Activated T-helper 9 cell treated with anti-CD3 and anti-CD28 coated beads, Interleukin-2, amount 50 U/mL, for 16 hours (primary cell): ENCODE data around the gene CUZD1.
"Not testable (repeated sequence)": the region's sequence is repeated elsewhere in the genome, so short reads cannot be mapped to it uniquely, and the experiment has no call there.

ENCODE experiments used
- DNase-seq: peaks from one replicate; pipeline ENCODE4 v3.0.0-alpha.2; 2020; ENCODE audit warnings: low read depth

CUZD1 gene

GRCh38 chr10:122845783-122846332, at the start of gene CUZD1:
Gene CUZD1, minus strand, starts transcription at chr10:122845857. Its CDS starts 14 bp downstream, at chr10:122845843.
- no peak for DNase-seq

DNA sequence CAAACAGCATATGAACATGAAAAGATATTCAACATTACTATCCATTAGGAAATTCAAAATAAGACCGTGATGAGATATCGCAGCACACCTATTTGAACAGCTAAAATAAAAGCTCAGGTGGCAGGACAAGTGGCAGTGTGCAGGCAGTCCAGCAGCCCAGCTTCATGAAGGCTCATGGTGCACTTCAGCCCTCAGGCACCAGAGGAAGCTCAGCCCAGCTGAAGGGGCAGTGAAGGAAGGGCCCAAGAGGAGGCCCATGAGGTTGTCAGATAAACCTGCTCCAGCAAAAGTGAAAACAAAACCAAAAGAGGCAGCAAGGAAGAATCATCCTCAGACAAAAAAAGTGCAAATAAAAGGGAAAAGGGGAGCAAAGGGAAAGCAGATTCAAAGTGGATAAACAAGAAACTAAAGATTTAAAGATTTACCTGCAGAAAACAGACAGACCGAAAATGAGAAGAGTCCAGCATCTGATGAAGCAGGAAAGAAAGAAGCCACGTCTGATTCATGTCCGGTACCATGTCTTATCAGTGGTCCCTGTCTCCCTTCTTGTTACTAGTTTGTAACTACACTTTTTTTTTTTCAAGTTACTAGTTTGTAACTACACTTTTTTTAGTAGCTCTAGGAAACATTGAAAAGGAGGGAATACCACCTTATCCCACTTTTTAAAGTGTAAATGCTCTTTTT, 48.7 kb upstream of the CUZD1 start:
- DNase-seq, result no peak

DNA sequence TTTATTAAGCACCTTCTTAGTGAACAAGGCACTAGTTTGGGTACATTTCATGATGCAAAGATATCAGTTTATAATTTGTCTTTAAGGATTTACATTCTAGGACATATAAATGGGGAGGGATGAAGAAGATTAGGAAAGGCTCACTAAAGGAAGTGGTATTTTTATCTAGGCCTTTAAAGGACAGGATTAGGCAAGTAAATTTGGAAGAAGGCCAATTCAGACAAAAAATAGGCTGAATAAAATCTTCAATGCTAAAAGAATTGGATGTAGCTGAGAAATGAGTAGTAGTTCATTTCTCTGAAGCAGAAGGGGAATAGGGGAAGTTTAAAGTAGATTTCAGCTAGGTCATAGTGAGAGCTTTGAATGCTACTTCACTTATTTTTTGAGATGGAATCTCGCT, 38.5 kb upstream of the CUZD1 start:
- no peak for DNase-seq

- no peak for DNase-seq
Observed at GRCh38 chr10:122882766-122883165, 37.1 kb upstream of the CUZD1 start.

- DNase-seq, result peak; percentile 90
Observed at GRCh38 chr10:122879339-122880273, 33.9 kb upstream of the CUZD1 start, which contains the start of gene FAM24B. Gene FAM24B, minus strand, starts transcription at chr10:122879581. Its CDS starts 29,066 bp downstream, at chr10:122850515.

- no peak for DNase-seq
Observed at GRCh38 chr10:122878799-122879338, 33.2 kb upstream of the CUZD1 start.

GRCh38 chr10:122877264-122877663, 31.6 kb upstream of the CUZD1 start:
- no peak for DNase-seq

DNA sequence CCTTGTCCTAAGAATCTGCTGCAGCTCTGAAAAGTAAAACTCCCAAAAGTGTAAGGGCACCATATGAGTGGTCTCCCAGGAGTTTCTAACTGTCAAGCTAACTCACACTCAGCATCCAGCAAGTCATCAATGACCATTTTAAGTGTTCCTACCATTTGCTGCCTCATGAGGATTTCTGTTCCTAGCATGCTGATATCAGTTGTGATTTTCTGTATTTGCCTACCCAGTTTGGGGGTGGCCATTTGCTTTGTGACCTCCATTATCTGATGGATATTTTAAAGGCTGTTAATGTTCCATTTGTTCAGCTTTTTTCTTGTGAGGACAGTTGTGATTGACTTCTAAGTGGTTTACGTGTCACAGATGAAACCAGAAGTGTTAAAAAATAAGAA, 30.8 kb upstream of the CUZD1 start:
- DNase-seq, result no peak

DNA sequence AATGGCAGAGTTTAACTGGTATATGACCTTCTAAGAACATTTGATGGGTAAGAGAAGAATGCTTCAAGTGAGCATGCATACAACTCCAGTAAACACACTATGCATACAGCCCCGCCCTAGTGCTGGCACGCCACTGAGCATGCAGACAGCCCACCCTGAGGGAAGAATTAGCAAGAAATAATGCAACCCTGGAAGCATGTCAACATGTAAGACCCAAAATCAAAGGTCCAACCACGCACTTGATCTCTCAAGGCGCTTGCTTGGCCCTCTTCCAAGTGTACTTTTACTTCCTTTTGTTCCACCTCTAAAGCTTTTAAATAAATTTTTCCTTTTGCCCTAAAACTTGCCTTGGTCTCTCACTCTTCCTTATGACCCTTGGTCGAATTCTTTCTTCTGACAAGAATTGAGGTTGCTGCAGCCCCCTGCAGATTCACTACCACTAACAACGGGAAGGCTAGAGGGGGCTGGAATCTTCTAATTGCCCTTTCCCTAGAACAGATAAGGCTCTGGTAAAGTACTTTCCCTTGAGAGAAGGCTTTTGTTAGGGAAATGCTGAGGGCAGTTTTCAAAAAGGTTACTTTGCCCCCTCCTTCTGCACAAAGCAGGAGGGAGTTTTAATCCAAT, 30.3 kb upstream of the CUZD1 start:
- no peak for DNase-seq

DNA sequence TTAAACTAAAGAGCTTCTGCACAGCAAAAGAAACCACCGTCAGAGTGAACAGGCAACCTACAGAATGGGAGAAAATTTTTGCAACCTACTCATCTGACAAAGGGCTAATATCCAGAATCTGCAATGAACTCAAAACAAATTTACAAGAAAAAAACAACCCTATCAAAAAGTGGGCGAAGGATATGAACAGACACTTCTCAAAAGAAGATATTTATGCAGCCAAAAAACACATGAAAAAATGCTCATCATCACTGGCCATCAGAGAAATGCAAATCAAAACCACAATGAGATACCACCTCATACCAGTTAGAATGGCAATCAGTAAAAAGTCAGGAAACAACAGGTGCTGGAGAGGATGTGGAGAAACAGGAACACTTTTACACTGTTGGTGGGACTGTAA, 26.3 kb upstream of the CUZD1 start:
- not testable (repeated sequence) for DNase-seq

GRCh38 chr10:122868768-122869167, 23.1 kb upstream of the CUZD1 start:
- DNase-seq, result not testable (repeated sequence)

DNA sequence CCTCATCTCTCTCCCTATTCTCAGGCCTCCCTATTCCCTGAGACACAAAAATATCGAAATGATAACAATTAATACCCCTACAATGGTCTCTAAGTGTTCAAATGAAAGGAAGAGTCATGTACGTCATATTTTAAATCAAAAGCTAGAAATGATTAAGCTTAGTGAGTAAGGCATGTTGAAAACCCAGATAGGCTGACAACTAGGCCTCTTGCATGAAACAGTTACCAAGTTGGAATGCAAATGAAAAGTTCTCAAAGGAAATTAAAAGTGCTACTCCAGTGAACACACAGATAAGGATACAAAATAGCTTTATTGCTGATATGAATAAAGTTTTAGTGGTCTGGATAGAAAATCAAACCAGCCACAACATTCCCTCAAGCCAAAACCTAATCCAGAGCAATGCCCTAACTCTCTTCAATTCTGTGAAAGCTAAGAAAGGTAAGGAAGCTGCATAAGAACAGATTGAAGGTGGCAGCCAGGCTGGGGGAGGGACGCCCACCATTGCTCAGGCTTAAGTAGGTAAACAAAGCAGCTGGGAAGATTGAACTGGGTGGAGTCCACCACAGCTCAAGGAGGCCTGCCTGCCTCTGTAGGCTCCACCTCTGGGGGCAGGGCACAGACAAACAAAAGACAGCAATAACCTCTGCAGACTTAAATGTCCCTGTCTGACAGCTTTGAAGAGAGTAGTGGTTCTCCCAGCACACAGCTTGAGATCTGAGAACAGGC, 21.3 kb upstream of the CUZD1 start:
- not testable (repeated sequence) for DNase-seq

DNA sequence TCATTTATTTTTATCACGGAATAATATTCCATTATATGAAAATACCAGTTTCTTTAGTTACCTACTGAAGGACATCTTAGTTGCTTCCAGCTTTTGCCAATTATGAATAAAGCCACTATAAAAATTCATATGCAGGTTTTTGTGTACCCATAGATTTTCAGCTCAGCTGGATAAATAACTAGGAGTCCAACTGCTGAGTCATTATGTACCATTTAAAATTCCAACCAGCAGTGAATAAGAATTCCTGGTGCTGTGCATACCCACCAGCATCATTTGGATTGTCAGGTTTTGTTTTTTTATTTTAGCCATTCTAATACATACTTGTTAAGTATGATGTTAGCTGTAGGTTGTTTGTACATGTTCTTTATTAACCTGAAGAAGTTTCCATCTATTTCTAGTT, 19.2 kb upstream of the CUZD1 start:
- DNase-seq, result no peak

- DNase-seq, result no peak
Observed at GRCh38 chr10:122864194-122864592, 18.5 kb upstream of the CUZD1 start.

DNA sequence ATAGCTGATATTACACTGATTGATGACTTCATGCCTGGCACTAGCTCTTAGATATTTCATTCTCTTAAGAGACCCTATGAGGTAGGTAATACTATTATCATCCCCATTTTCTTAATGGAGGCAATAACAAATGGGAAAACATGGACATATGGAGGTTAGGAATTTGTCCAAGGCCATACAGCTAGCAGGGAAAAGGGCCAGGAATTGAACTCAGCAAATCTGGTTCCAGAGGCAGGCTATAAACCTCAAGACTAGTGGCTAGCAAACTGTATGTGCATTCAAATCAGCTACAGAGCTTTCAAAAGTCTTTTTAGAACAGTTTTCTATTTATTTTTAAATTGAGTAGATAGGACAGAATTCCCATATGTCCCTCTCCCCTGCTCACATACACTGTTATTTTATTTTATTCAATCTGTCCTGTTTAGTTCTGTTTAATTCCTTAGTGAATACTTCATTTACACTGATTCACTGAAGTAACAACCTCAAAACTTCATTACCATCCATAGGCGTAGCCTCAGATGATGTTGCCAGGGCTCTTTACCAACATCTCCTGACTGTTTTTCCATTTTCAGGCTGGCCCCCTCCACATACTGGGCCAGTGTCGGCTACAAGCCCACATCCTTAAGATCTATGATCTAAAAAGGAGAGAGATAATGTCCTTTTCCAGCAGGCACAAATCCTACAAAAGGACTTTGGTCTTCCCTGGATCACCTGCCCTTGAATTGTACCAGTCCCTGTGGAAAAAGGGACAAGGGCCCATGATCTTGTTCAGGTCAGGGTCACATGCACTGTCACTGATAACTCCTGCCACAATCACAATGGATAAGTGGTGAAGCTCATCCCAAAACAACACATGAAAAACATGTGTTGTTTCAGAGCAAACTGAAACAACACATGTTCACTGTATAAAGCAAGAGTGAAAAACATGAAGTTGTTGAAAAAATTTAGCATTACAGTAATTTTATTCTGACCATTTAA, 17.8 kb upstream of the CUZD1 start:
- DNase-seq, result no peak

DNA sequence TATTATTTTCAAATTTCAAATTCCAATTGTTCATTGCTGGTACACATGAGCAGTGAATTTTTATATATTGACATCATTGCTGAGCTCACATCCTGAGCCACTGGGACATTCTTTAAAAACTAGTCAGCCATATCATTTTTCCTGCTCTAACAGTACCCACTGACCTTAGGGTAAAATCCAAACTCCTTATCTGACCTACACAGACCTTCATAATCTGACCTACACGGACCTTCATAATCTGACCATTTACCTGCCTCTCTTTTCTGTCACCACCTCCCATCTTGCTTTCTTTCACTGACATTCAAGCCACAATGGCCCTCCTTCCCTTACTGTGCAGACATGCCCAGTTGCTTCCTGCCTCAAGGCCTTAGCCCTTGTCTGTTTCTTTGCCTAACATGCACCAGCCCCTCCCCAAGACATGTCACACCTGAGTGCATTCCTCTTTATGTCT, 16.1 kb upstream of the CUZD1 start:
- DNase-seq, result no peak

DNA sequence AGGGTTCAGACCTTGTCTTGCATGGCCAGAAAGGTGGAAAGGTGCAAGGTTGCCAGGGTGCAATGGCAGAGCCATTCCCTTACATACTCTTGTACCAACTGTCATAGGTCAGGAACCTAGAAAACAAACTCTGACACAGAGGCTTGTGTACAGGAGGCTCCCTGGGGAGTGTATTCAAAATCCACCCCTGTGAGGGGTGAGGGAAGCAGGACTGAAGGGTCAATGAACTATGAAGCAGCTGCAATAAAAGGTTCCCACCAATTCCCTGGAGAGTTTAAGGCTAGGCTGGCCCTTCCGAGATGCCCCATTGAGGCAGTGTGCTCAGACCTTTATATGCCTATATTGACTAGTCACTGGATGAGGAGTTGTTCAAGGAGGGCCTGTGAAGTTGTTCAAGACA, 13.9 kb upstream of the CUZD1 start:
- no peak for DNase-seq

GRCh38 chr10:122858042-122858441, 12.4 kb upstream of the CUZD1 start:
- DNase-seq, result not testable (repeated sequence)

GRCh38 chr10:122856902-122857301, 11.2 kb upstream of the CUZD1 start:
- no peak for DNase-seq

GRCh38 chr10:122855745-122856144, 10.1 kb upstream of the CUZD1 start:
- no peak for DNase-seq
